ENCODE measurements around the gene COL4A2.

The COL4A2 gene

DNA sequence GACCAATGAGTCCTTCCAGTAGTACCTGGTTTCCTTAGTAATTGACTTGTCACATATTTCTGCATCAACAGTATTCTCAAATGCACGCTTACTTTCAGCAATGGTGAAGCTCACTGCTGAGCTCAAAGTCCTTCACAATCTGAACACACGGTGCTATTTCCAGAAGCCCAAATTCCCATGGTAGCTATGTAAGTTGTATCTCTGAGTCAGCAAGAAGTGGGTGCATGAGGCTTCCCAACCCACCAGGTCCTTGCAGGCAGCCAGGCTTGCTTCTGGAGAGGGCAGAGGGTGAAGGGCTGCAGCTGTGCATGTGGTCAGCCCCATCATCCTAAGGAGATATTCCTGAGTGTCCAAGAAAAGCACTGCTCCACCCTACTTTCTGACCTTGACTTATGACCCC, 25.7 kb downstream of the COL4A2 start:
- Histone ChIP-seq H3K27ac (no peak overlapping the region), H3K36me3 (peaks cover 0 to 4% (median 0%) of the 10 kb centered on the region in 11 experiments; a peak in 1 of 22 replicates), H3K9me3 (replicated peaks in 1 of 11) (peaks cover 33 to 54% (median 44%) of the 10 kb centered on the region in 11 experiments), H3K4me2 (no peak overlapping the region), H3K9ac (no peak overlapping the region), H4K20me1 (no peaks in the 10 kb centered on the region), H3K27me3 (no peaks in the 10 kb centered on the region), H3K4me3 (no peak overlapping the region), H3K4me1 (no peaks in the 10 kb centered on the region)
- no peak for TF ChIP-seq Cebpa-rat (IDR thresholded peaks at IDR 0.05)

DNA sequence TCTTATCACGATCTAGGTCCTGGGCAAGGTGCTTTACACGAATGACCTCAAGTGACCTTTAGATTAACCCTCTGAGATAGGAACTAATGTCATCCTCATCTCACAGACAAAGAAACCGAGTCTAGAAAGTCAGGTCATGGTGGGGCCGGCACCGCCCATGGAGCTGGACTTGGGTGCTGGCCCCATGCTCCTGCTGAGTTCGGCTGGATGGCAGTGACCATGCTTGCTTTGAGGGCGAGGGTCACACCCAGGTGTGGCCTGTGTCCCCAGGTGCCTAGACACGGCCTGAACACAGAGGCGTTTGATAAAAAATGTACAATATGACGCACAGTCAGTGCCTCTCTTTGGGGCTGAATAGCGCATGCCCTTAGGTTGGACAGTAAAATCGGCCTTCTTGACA, 26.8 kb downstream of the COL4A2 start:
- Histone ChIP-seq H3K9ac (no peak overlapping the region), H3K27ac (no peak overlapping the region), H4K20me1 (no peaks in the 10 kb centered on the region)

DNA sequence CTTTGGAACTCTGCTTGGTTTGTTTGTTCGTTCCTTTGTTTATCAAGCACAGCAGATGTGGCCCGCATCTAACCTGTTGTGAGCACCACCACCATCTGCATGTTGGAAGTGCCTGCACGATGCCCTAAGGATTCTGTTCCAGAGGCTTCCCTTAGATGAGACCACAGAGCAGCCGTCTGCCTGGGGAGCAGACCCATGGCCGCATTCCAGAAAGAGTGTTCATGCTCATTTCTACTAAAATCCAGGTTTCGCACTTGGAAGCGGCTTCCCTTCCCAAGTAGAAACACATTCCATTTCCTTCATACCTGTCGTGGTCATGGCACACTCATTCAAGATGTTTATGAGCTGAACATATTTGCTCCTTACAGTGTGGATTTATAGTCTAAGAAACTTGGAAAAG, 27.2 kb downstream of the COL4A2 start:
- TF ChIP-seq Cebpa-rat (IDR thresholded peaks at IDR 0.05), result no peak
- Histone ChIP-seq H3K4me2 (no peak overlapping the region), H3K27ac (no peak overlapping the region), H3K9ac (no peak overlapping the region), H3K27me3 (no peaks in the 10 kb centered on the region), H3K4me1 (peaks cover 0 to under 1% (median 0%) of the 10 kb centered on the region in 10 experiments; a peak in 1 of 20 replicates), H3K36me3 (peaks cover 0 to 4% (median 0%) of the 10 kb centered on the region in 11 experiments; a peak in 1 of 22 replicates), H3K4me3 (no peak overlapping the region), H3K9me3 (replicated peaks in 1 of 11) (peaks cover 33 to 54% (median 44%) of the 10 kb centered on the region in 11 experiments), H4K20me1 (no peaks in the 10 kb centered on the region)

More for the DNA sequence above, 26.8 kb downstream of the COL4A2 start:
- Histone ChIP-seq H3K4me3 (no peak overlapping the region), H3K27me3 (no peaks in the 10 kb centered on the region), H3K4me2 (no peak overlapping the region), H3K36me3 (peaks cover 0 to 4% (median 0%) of the 10 kb centered on the region in 11 experiments; a peak in 1 of 22 replicates), H3K9me3 (replicated peaks in 1 of 11) (peaks cover 33 to 54% (median 44%) of the 10 kb centered on the region in 11 experiments), H3K4me1 (no peaks in the 10 kb centered on the region)
- TF ChIP-seq Cebpa-rat (IDR thresholded peaks at IDR 0.05), result no peak

DNA sequence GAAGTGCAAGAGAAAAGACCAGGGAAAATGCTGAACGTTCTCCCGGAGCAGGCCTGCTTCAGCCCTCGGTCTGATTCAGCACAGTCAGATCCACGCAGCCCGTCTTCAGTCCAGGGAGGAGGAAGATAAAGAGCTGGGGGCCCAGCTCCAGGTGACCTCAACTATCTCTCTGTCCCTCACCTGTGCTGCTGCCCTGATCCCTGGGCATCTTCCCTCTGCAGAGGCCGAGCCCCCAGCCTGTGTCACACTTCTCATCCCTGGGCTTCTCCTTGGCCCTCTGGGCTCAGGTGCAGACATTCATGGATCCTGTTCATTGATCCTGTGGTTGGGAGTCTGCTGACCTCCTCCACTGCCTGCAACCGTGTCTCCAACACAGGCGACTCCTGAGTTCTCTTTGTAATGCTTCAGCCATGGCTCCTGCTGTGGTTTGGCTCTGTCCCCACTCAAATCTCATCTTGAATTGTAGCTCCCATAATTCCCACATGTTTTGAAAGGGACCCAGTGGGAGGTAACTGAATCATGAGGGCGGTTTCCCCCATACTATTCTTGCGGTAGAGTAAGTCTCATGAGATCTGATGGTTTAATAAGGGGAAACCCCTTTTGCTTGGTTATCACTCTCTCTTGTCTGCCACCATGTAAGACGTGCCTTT, 27.9 kb downstream of the COL4A2 start:
- no peak for TF ChIP-seq Cebpa-rat (IDR thresholded peaks at IDR 0.05)
- H3K4me3 ChIP-seq, result no peak overlapping the region
- H3K27ac ChIP-seq, result no peak overlapping the region

DNA sequence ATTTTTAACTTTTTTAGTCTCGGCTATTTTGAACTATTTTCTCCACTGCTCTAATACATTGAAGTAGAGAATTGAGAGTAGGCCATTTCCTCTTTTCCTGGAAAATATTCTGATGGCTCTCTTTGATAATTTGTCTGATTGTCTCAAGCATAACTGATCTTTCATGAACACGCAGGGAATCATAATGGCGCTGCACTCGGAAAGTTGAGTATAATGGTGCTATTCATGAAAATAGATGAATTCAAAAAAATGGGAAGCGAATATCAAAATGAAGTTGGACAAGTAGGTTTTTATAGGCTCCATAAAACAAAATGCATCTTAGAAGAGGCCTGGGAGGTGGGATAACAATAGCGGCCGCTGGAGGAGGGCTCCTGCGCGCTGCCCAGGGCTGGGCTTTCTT, 29.0 kb downstream of the COL4A2 start:
- Histone ChIP-seq H3K9ac (no peak overlapping the region), H3K4me3 (no peak overlapping the region), H3K9me3 (replicated peaks in 1 of 11) (peaks cover 33 to 62% (median 45%) of the 10 kb centered on the region in 11 experiments), H3K4me2 (no peak overlapping the region), H4K20me1 (no peaks in the 10 kb centered on the region), H3K27me3 (no peaks in the 10 kb centered on the region), H3K27ac (no peak overlapping the region), H3K4me1 (peaks cover 12 to 19% (median 14%) of the 10 kb centered on the region in 10 experiments), H3K36me3 (peaks cover 0 to 4% (median 0%) of the 10 kb centered on the region in 11 experiments; a peak in 1 of 22 replicates)
- TF ChIP-seq Cebpa-rat (IDR thresholded peaks at IDR 0.05), result no peak

More for the DNA sequence above, 27.9 kb downstream of the COL4A2 start:
- Histone ChIP-seq H3K9me3 (replicated peaks in 1 of 11) (peaks cover 33 to 60% (median 45%) of the 10 kb centered on the region in 11 experiments), H4K20me1 (no peaks in the 10 kb centered on the region), H3K27me3 (no peaks in the 10 kb centered on the region), H3K9ac (no peak overlapping the region), H3K4me1 (peaks cover under 1 to 7% (median 3%) of the 10 kb centered on the region in 10 experiments; a peak in 19 of 20 replicates), H3K36me3 (peaks cover 0 to 4% (median 0%) of the 10 kb centered on the region in 11 experiments; a peak in 1 of 22 replicates), H3K4me2 (no peak overlapping the region)

DNA sequence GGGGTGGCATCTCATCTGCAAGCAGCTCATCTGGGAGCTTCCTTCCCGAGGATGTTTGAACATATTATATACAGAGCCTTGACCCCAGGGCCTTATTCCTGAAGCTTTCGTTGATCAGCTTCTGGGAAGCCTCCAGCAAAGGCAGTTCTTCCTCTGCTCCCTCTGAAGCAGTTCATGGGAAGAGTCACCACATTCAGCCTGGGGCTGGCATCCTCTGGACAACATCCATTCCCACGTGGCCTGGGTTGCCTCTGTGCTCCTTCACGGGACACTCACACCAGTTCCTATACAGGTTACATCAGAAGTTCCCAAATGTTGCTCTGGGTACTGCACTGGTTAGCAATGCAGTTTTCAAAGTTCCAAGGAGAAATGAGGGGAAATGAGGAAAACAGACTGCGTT, 29.6 kb downstream of the COL4A2 start:
- no peak overlapping the region for H3K4me2 ChIP-seq
- H3K4me1 ChIP-seq, result peaks cover 18 to 24% (median 20%) of the 10 kb centered on the region in 10 experiments

DNA sequence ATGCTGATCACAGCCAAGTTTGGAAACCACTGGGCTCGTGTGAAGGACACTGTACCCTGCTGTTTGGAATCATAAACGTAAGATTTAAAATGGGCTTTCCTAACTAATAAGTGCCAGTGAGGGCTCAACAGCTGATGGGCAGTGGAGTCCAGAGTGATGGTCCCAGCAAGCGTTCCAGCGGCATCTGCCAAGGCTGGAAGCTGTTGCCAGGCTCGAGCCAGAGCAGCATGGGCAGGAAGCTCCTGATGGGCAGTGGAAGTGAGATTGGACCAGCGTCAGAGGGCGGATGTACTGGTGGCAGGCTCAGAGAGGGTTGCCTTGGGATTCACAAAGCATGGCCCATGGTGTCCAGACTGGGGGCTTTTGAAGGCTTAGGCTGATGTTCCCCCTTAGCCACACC, 30.2 kb downstream of the COL4A2 start:
- Histone ChIP-seq H3K4me3 (no peak overlapping the region), H3K9ac (no peak overlapping the region), H3K27ac (no peak overlapping the region), H3K36me3 (peaks cover 0 to 4% (median 0%) of the 10 kb centered on the region in 11 experiments; a peak in 1 of 22 replicates), H3K9me3 (replicated peaks in 1 of 11) (peaks cover 33 to 60% (median 45%) of the 10 kb centered on the region in 11 experiments), H3K4me2 (no peak overlapping the region), H3K27me3 (no peaks in the 10 kb centered on the region), H4K20me1 (no peaks in the 10 kb centered on the region), H3K4me1 (peaks cover 18 to 28% (median 21%) of the 10 kb centered on the region in 10 experiments)
- no peak for TF ChIP-seq Cebpa-rat (IDR thresholded peaks at IDR 0.05)

More for the DNA sequence above, 29.6 kb downstream of the COL4A2 start:
- Histone ChIP-seq H3K27ac (no peak overlapping the region), H3K27me3 (no peaks in the 10 kb centered on the region), H4K20me1 (no peaks in the 10 kb centered on the region), H3K36me3 (peaks cover 0 to 4% (median 0%) of the 10 kb centered on the region in 11 experiments; a peak in 1 of 22 replicates), H3K4me3 (no peak overlapping the region), H3K9me3 (replicated peaks in 1 of 11) (peaks cover 33 to 62% (median 45%) of the 10 kb centered on the region in 11 experiments), H3K9ac (no peak overlapping the region)
- no peak for TF ChIP-seq Cebpa-rat (IDR thresholded peaks at IDR 0.05)

DNA sequence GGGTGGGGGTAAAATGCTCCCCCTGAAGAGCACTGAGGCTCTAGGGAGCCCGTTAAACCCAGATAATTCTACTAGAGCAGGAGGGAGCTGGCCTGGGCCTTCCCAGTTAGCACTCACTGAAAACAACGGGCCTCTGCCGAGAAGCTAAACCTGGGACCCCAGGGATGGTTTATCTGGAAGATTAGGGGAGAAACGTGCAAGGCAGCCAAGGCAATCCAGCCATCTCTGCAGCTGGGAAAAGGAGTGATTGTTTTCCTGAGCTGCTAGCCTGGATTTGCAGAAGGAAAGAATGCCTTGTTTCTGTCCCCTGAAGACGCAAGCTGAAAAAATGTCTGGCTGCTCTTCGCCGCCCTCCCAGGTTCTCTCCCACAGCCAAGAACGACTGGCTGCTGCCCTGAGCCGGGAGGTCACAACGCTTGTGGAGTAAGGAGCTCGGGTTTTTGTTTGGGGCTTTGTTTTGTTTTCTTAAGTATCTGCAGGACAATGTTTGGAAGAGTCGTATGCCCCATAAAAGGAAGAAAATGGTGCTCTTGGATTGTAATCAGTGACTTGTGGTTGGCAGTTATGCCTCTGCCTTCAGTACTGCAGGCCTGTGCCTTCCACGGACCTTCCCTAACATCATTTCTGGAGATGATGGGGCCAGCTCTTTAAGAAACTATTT, 31.5 kb downstream of the COL4A2 start:
- no peak for TF ChIP-seq Cebpa-rat (IDR thresholded peaks at IDR 0.05)
- Histone ChIP-seq H3K4me1 (peaks cover 18 to 30% (median 21%) of the 10 kb centered on the region in 10 experiments), H3K4me2 (no peak overlapping the region), H3K36me3 (peaks cover 0 to 4% (median 0%) of the 10 kb centered on the region in 11 experiments; a peak in 1 of 22 replicates), H3K27ac (no peak overlapping the region), H3K4me3 (no peak overlapping the region), H3K9me3 (replicated peaks in 1 of 11) (peaks cover 25 to 48% (median 41%) of the 10 kb centered on the region in 11 experiments), H3K9ac (no peak overlapping the region), H3K27me3 (no peaks in the 10 kb centered on the region), H4K20me1 (no peaks in the 10 kb centered on the region)

DNA sequence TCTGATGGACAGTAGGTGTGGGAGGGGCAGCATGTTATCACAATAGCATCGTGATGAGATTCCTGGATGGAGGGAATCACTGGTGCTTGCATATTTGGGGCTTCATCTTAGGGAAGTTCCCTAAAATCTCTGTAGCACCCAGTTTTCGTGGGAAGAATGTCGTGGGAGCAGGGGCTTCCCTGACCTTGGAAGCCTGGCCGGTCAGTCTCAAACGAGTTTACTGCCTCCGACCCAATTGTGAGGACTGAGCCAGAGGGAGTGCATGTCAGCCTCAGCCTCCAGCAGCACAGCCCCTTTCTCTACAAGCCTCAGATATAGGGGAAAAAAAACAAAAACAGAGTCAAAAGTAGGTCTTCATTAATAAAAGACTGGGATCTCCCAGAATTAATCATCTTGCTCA, 32.2 kb downstream of the COL4A2 start:
- Histone ChIP-seq H3K9ac (no peak overlapping the region), H3K4me3 (no peak overlapping the region), H3K4me1 (peaks cover 18 to 30% (median 21%) of the 10 kb centered on the region in 10 experiments), H3K36me3 (peaks cover 0 to 4% (median 0%) of the 10 kb centered on the region in 11 experiments; a peak in 1 of 22 replicates), H3K9me3 (replicated peaks in 1 of 11) (peaks cover 18 to 41% (median 35%) of the 10 kb centered on the region in 11 experiments), H3K27ac (no peak overlapping the region), H4K20me1 (no peaks in the 10 kb centered on the region), H3K4me2 (peak overlapping the region in 2 of 11 experiments; percentile 82 to 89; a peak in 4 of 22 replicates), H3K27me3 (no peaks in the 10 kb centered on the region)
- no peak for TF ChIP-seq Cebpa-rat (IDR thresholded peaks at IDR 0.05)
